Esophagus muscularis mucosa (tissue), 4 donors: ENCODE results near the gene NBPF1.
"Not testable (repeated sequence)": the region's sequence is repeated elsewhere in the genome, so short reads cannot be mapped to it uniquely, and the experiment has no call there.

Experiments used
- EP300 ChIP-seq: sonication (generic); formaldehyde crosslinking; IDR thresholded peaks from one replicate; pipeline ENCODE4 v1.6.1; 2017; ENCODE audit warnings: antibody characterized with exemption
- POLR2A ChIP-seq: fragments of 450-650 bp; IDR thresholded peaks from one replicate; pipeline ENCODE4 v1.6.1; 2017; ENCODE audit warnings: antibody characterized with exemption, moderate library complexity, mild to moderate bottlenecking, low read depth
- POLR2AphosphoS5 ChIP-seq, 2 donors: sonication (generic); formaldehyde crosslinking; IDR thresholded peaks; one replicate each; pipeline ENCODE4 v1.6.1; 2017; ENCODE audit warnings: antibody characterized with exemption in 2 of 2
- TF ChIP-seq, protein P1 (sequence below), 3 experiments: fragments of 200-600 bp in 2 of 3; fragments of 450-650 bp in 1 of 3; sonication (generic) in 2 of 3; IDR thresholded peaks; one replicate each; pipeline ENCODE4 v1.5.1; 2017 to 2019; ENCODE audit warnings: antibody characterized with exemption in 3 of 3, mild to moderate bottlenecking in 2 of 3, moderate library complexity in 1 of 3

DNA sequence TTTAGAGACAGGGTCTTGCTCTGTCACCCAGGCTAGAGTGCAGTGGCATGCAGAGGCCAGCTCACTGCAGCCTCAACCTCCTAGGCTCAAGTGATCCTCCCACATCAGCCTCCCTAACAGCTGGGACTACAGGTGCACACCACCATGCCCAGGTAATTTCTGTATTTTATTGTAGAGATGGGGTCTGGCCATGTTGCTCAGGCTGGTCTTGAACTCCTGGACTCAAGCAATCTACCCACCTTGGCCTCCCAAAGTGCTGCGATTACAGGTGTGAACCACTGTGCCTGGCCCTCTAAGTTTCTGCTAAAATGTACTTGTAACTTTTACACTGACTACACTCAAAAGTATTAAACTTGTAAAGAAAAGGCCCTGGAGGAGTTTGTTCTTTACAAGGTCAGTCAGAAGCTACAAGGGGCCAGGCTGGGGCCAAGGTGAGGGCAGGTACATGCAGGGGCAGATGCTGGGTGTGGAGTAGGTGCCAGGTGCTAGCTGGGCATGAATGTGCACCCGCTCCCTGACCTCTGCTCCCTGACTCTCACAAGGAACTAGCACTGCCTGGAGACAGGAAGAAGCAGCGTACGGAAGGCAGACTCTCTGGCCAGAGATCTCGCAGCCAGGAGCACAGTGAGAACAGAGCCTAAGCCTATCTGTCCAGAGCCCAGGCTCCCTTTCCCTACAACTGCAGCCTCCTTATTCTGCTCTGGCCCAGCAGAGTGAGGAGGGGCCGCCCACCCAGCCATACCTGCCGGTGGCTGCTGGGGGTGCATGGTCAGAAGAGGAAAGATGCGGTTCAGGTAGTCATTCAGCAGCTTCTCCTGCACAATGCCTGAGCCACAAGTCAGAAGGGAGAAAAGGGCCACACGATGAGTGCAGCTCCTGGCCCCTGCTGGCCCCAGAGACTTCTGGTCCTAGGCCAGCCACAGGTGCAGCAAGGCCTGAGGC, 28.9 kb upstream of the NBPF1 start:
- TF ChIP-seq, protein P1, sequence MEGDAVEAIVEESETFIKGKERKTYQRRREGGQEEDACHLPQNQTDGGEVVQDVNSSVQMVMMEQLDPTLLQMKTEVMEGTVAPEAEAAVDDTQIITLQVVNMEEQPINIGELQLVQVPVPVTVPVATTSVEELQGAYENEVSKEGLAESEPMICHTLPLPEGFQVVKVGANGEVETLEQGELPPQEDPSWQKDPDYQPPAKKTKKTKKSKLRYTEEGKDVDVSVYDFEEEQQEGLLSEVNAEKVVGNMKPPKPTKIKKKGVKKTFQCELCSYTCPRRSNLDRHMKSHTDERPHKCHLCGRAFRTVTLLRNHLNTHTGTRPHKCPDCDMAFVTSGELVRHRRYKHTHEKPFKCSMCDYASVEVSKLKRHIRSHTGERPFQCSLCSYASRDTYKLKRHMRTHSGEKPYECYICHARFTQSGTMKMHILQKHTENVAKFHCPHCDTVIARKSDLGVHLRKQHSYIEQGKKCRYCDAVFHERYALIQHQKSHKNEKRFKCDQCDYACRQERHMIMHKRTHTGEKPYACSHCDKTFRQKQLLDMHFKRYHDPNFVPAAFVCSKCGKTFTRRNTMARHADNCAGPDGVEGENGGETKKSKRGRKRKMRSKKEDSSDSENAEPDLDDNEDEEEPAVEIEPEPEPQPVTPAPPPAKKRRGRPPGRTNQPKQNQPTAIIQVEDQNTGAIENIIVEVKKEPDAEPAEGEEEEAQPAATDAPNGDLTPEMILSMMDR (IDR thresholded peaks at IDR 0.05) = not testable (repeated sequence)
- not testable (repeated sequence) for TF ChIP-seq EP300; POLR2A; POLR2AphosphoS5 (IDR thresholded peaks at IDR 0.05)
